Retina (tissue), 1 donor: ENCODE data around the gene TACR1.

Source experiments
- DNase-seq: peaks from one replicate; pipeline ENCODE4 v3.0.0-alpha.2; 2016

The TACR1 gene

DNA sequence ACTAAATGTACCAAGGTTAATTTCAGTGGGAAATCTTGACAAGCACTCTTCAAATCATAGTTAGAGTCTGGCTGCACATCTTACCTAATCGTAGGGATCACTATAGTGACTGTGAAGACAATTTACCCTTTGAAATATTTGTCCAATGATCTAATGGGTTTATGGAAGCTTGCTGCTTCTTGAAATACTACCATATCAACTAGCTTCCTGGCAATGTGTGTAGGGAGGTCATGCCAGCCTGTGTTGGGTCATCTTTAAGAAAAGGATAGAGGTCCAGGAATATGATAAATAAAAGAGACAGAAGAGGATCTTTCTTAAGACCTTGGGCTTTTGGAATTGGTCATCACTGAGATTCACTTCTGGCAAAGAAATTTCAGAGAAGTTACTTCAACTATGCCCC, 156.5 kb downstream of the TACR1 start:
- DNase-seq, result no peak

DNA sequence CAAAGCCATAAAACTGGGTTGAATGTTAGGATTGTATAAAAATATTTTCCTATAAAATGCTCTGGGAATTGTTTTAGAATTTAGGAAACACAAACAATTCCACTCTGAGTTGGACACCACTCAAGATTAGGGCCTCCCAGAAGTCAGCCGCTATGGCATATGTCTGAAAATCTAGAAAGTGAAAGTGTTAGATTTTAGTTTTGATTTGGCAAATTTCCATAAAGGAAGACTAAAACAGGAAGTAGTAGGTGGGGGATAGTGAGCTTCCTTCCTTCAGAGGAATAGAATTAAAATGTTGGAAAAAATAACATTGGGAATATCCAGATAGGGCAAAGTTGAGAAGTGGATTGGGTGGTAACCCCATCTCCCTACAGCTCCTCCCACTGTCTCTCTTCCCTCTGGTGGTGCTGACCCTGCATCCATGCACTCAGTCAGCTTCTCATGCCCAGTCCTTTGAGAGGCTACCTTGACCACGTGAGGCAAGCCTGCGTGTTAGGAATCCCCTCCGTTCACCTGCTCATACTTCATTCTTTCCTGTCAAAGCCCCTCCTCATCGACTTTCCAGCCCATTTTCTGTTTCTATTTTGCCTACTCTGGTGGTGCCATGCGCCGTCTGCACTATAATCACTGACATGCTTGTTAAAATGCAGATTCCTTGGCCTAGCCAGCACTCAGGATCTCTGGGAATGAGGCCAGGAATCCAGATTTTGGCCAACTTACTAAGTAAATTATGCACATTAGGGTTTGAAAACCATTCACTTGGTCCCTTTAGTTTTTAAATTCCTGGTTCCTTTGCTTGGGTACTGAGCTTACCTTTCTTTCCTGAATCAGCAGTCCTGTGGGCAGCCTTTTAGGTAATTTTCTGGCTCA, 157.4 kb downstream of the TACR1 start:
- DNase-seq, result no peak

DNA sequence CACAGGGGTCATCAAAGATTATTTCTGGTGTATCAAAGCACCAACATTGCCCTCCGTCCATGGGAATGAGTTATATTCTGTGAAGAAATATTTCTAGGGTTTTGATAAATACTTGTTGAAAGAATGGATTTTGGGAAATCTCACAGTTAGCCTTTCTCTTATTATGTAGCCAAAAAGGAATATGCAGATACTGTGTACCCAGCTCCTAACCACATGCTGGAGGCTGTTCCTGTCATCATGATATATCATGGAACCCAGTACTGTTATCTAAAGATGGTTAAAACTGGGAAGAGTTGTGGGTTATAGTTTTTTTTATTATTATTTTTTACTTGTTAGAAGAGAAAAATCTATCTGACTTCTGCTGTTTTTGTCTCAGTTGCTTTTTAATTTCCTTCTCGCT, 158.1 kb downstream of the TACR1 start:
- DNase-seq, result no peak

DNA sequence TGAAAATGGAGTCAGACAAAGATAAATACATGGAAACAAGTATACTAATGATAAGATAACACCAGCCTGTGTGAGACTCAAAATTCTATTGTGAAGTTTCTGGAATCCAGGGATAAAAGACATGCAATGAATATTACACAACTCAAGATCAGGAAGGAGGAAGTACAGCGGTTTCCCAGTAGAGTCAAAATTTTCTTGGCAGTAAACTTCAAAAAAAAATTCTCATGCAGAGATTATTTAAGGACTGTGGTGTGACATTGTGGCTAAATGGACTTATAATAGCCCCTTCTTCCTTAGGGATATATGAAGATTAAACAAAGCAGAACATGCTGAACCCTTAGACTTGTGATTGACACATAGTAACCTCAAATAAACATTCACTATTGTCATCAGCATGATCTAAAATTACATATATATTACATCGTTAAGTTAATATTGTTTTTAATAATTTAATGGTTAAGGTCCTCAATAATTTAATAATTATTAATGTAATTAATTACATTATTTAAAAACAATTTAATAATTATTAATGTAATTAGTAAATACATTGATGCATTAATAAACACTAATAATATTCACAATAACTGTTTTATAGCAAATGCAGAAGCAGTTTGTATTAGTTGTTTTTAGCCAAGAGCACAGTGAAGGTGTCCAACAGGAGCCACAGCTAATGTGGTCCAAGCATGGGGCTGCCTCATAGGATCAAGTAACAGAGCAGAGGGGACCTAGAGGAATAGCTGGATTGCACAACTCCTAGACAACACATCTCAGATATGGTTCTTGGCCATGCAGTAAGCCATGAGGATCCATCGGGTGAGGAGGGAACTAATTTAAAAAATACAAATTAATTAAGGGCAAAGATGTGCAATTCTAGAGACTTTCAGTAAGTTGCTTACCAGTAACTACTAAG, 163.6 kb downstream of the TACR1 start:
- no peak for DNase-seq

DNA sequence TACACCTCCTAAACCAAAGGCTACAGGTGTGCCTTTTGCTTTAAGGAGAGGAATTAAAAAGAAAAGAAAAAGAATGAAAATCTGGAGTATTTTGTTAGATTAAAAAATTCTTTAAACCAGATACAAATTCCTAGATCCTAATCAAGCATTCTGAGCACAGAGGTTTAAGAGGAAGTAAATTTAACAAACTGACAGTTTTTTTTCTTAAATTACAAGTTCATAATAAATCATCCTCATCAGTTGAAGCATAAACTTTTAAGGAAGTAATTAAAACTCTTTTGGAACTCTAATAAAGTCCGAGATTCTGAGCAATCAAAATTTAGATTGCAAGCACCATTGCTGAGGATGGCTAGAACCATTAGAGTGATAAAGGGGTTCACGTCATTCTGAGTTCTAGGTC, 165.8 kb downstream of the TACR1 start:
- DNase-seq, result no peak

DNA sequence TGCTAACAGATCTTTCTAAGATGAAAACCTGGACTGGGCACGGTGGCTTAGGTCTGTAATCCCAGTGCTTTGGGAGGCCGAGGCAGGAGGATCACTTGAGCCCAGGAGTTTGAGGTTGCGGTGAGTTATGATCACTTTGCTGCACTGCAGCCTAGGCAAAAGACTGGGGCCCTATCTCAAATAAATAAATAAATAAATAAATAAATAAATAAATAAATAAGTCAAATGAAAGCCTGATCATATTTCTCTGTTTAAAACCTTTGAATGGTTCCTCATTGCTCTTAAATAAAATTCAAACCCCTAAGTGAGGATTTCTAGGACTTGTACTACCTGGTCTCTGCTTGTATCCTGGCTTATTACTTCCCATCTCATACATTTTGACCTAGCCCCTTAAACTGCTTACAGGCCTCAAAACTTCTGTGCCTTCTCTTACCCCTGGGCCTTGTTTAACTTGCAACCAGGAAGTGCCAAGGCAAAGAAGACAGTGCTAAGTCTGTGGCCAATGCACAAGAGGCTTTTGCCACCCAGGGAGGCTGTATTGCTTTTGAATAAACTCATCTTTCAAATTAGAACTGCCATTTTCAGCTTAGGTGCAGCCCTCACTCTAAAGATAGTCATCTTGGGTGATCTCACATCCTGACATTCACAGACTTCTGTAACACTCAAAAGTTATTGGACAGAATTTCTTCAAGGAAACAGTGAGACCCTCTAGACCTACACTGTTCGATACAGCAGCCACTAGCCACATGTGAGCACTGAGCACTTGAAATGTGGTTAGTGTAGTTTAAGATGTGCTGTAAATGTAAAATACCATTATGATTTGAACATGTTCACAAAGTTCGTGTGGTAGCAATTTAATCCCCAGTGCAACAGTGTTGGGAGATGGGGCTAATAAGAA, 167.2 kb downstream of the TACR1 start:
- no peak for DNase-seq

DNA sequence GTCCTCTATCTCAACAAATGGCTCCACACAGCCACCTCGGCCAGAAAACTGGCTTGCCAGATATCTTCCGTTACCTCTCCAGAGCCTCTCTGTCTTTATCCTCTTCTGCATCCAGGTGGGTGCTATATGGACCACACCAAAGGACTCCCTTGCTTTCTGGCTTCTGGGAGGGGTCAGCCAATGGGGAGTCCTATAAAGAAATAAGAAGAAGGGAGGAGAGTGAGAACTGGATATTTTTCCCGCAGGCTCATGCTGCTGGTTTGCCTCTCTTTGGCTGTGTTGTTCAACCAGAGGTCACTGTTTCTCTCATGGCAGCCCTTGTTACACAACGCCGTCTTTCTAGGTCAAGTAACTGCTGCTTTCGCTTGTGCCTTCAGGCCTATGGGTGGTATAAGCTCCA, 168.1 kb downstream of the TACR1 start:
- DNase-seq, result no peak

DNA sequence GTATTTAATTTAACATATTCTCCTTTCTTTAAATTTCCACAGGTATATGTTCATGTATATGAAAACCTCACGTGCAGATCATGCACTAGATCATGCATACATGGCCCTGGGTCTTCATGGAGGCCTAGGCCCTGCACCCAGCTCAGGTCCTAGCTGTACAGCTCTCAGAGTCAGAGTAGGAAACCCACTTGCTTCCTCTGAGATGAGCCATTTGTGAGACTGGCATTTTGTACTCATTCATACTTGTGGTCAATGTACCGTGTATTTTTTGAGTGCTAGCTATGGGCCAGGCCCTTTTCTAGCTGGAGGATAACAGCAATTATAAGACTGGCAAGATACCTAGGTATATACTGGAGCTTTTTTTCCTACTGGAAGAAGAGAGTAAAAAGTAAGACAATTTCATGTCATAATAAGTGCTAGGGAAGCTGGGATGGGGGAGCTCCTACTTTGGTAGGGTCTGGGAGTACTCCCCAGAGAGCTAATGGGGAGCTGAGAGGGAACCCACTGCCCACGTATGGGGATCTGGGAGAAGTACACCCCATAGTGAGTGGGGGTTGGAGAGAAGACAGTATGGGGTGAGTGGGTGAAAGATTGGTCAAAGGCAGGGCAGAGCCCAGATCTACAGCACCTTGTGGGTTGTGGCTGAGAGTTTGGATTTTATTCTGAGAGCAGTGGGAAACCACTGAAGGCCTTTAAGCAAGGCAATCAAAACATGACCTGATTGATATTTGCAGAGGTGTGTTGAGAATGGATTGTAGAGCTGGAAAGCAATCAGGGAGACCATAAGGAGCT, 168.9 kb downstream of the TACR1 start:
- no peak for DNase-seq

DNA sequence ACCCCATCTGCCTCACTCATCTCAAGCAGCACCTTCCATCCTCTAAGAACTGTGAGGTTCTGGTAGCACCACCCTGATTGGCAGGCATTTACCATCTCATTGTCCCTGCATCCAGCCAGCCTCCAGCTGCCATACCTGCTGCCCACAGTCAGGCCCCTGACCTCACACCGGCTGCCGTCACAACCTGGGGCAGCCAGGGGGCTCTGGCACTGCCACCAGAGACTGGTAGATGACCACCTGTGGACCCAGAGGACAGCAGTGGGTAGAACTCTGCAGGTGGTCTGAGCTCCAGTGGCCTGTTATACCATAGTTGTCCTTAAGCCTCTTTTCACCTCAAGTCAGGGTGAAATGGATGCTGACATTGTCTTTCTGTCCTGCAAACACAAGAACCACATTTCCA, 171.4 kb downstream of the TACR1 start:
- no peak for DNase-seq

DNA sequence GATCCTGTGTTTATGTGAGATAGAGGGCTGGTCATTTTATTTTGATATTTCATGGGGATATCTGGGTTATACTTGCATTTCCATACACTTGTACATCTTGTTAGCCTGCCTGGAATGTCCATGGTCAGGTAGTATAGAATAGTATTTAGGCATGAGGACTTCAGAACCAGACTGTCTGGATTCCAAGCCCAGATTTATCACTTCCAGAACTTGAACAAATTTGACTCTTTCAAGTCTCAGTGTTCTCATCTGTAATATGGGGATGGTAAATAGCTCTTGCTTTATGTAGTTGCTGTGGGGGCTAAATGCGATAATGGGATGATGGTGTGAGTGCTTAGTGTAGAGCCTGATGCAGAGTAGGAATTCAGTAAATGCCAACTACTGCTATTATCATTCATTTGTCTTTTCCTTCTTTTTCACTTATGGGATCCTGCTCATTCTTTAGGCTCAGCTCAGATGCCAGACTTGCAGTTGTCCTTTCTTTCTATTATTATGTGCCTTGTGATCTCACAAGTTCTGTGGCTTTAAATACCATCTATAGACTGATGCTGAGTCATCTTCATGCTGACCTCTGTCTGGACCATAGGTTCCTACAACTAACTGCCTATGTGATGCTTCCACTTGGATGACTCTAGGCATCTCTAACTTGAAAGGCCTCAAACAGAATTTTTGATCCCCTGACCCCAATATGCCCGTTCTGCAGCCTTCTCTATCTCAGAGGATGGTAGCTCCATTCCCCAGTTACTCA, 173.5 kb downstream of the TACR1 start:
- no peak for DNase-seq

DNA sequence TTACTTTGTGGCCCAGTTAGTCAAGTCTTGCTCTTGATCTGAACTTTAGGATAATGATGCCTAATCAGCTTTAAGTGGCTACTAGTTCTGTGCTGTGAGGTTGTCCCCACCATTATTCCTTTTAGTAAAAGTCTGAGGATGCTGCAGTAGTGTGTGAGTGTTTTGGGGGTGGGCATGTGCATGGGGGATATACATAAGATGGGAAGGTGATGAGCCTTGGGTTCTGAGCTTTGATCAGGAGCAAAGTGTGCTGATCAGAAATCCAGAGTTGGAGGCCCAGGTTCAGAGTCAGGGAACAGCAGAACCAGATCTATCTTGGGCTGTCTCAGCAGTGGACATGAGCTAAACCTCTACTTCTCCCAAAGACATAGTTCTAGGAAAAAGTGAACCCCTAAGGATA, 174.1 kb downstream of the TACR1 start:
- DNase-seq, result no peak

DNA sequence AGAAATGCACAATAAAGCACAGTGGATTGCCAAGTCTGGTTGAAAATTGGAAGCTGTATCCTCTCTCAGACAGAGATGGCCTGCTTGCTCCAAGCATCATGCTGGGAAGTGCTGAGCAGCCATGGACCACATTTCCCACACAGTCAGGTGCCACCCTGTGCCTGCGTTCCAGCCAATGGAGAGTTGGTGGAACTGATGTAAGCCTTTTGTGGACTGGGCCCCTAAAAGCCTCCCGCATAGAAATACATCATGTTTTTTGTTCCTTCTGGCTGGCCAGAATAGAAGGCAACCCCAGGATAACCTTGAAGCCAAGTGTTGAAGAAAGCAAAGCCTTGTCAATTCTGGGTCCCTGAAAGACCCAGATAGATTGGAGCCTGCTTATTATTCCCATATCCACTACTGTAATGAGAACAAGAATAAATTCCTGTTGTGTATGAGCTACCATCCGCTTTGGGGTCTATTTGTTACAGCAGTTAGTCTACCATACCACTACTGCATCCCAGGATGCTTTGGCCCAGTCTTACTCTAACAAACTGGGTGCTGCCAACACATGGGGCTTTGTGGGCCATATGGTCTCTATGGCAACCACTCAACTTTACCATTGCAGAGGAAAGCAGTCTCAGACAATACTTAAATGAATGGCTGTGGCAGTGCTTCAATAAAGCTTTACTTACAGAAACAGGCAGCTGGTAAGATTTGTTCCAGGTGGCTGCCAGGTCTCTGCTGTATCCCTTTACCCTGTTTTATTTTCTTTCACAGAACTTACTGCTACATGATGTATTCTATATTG, 175.5 kb downstream of the TACR1 start:
- no peak for DNase-seq

DNA sequence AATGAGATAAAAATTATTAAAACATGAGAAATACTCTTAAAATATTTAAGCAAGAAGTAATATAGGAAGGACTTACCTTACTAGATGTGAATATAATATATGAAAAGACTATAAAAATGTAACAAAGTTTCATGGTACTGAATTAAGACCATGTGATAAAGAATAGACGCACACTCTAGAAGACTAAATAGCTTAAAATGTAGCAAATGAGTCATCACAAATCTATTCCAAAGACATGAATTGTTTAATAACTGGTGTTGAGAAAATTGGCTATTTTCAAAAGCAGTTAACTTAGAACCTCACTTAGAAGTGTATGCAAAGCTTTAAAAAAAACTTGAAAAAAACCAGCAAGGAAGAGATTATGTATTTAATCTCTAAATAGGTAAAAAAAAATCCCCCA, 176.8 kb downstream of the TACR1 start:
- no peak for DNase-seq

DNA sequence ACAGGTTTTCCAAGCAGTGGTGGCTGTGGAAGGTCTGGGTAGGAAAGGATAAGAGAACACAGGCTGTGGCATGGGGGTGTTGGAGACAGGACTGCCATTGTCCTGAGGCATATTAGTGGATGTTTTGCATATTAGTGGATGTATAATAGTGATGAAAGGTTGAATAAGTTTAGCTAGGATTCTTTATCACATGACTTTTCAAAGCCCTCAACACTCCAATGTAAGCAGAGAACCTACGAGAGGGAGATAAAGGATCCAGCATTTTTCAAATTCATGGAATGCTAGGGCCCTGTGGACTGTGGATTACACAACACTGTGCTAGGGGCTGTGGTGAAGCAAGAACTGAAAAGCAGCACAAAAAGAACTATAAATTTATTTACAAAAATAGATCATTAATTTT, 177.6 kb downstream of the TACR1 start:
- DNase-seq, result no peak

DNA sequence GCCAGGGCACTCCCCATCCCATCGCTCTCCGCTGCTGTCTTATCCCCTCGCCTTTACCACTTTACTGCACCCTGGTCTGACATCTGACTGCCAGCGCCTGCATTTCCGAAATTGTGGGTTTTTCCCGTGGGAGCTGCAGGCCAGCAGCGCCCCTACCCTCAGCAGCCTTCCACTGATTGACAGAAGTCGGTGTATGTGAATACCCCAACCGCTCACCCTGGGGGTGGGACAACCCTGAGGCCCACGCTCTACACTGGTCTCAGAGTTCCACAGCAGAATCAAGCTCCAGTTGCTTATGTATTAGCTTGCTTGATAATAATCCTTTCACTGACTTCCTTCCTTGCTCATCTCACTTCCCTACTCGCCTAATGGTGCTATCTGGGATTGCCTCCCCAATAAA, 178.8 kb downstream of the TACR1 start:
- no peak for DNase-seq

DNA sequence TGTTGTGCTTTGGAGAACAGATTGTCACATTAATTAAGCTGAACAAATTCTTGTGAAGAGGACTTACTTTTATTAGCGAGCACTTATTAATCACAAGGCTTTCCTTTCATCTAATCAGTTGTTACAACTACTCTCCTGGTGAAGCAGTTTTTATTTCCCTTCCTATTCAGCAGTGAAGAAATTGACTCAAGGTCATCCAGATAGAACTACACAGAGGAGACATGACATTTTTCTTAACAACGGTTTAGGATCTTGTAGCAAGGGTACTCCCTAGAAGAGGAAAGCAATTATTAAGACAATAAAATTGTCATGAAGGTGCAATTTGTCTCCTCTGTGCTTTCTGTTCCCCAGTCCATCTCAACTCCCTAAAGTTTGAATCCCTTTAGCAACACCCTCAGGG, 179.5 kb downstream of the TACR1 start:
- no peak for DNase-seq

DNA sequence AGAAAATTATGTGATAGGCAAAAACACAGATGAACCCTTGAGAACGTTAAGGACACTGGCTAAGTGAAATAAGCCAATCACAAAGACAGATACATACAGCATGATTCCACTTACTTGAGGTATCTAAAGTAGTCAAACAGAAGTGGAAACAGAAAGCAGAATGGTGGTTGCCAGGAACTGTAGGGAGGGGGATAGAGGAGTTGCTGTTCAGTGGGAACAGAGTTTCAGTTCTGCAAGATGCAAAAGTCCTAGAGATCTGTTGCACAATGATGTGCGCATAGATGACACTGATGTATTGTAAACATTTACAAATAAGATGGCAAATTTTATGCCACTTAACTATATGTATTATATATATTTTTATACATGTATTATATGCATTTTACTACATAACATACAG, 181.2 kb downstream of the TACR1 start:
- DNase-seq, result no peak

DNA sequence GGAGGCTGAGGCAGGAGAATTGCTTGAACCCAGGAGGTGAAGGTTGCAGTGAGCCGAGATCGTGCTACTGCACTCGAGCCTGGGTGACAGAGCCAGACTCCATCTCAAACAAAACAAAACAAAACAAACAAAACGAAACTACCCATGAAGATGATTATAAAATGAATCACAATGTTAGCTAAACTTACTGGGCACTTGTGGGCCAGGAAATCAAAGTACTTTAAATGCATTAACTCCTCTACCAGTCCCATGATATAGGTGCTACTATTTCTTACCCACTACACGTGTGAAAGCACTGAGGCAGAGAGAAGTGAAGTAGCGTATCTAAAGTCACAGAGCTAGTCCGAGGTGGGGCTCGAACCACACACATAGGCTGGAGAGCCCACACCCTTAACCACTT, 187.2 kb downstream of the TACR1 start:
- DNase-seq, result no peak

DNA sequence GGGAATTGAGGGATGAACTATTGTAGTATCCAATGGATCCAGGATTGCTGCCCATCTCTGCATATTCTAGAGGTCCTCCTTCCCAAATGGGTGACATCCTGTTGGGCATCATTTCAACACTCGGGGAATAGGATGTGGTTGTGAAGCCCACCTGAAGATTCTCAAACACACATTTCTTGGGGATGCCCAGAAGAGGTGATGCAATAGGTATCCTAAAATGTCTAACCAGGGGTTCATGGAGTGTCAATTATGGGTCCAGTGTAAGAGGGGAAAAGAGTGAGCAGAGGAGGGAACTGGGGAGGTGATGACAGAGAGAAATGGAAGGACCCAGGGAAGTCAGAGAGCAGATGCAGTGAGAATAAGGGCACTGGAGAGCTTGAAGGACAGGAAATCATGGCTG, 188.7 kb downstream of the TACR1 start:
- DNase-seq, result no peak

DNA sequence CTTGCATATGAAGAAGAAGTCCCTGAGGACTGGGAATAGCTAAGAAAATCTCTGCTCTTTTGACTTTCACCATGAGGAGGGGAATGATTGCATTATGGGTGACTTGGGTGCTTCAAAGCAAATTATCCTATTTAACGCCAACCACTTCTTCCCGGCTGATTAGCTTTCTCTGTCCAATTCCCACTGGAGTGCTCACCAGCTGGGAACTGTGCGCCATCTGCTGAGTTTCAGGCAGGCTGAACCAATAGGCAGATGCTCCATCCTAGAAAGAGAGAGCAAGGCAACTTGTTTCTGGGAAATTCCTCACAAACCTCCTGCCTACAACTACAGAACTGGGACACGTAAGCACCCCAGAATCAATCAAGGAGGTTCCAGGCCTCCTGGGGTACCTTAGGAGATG, 191.5 kb downstream of the TACR1 start:
- peak; percentile 52 for DNase-seq

DNA sequence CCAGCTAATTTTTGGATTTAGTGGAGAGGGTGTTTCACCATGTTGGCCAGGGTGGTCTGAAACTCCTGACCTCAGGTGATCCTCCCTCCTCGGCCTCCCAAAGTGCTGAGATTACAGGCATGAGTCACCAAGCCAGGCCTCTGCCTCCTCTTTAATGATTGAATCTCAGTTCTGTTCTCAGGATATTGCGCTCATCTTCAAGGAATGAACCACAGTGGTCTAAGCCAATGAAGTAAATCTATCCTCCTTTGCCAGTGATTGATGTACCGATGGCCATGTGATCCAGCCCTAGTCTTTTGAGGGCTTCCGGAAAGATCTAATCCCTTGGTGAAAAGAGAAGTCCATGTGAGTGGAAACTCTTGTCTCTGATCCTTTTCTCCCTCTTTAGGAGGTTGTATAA, 192.3 kb downstream of the TACR1 start:
- no peak for DNase-seq
